ENCODE results near the gene ZNF532.

DNA sequence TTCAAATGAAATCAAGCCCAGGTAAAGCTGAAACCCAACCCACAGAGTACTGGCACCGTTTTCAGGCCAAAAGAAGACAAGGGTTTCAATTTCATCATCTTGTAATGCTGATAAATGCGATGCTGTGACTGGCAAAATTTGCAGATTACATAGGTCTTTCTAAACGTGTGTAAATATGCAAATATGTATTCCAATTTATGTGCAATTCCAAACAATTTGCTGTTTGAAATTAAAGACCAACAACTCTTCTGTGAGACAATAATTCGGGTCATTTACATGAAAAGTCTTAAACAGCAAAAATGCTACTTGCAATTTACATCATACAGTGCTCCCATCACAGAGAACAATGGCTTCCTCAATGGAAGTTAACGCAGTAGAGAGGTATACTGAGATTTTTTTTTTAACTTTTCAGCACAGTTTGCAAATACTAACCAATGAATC lies 2.8 kb upstream of the ZNF532 start:
- TF ChIP-seq CTCF (IDR thresholded peaks at IDR 0.05) (no peak), POLR2A (IDR thresholded peaks at IDR 0.05) (no peak)

Data from Peyer's patch (tissue), 4 donors.